HCT116 (cell line): Measurements from ENCODE around the gene AGBL3.

Source experiments
- EGR1 ChIP-seq: IDR thresholded peaks from 2 replicates; pipeline ENCODE4 v1.6.1; 2012; ENCODE audit warnings: low read depth
- EZH2 ChIP-seq: fragments of 200-600 bp; sonication (generic); IDR thresholded peaks from 2 replicates; pipeline ENCODE4 v1.6.1; 2017; ENCODE audit warnings: antibody characterized with exemption, mixed run types
- SIN3A ChIP-seq: IDR thresholded peaks from 2 replicates; pipeline ENCODE4 v1.6.1; 2012; ENCODE audit warnings: low read depth
- SP1 ChIP-seq: IDR thresholded peaks from 2 replicates; pipeline ENCODE4 v1.6.1; 2012; ENCODE audit warnings: low read depth
- SRF ChIP-seq: IDR thresholded peaks from 2 replicates; pipeline ENCODE4 v1.6.1; 2012; ENCODE audit warnings: low read depth
- YY1 ChIP-seq: IDR thresholded peaks from 2 replicates; pipeline ENCODE4 v1.6.1; 2011; ENCODE audit warnings: low read length, low read depth, moderate library complexity, mild to moderate bottlenecking; ENCODE audit not compliant: insufficient replicate concordance; ENCODE audit errors: extremely low read depth
- ZFX ChIP-seq: fragments of 450-650 bp; IDR thresholded peaks from 2 replicates; pipeline ENCODE4 v1.6.1; 2017
- ZNF274 ChIP-seq: fragments of 200-500 bp; sonication (Bioruptor generic); IDR thresholded peaks from 2 replicates; pipeline ENCODE4 v1.6.1; 2014; ENCODE audit warnings: mild to moderate bottlenecking, low read depth, low read length, inconsistent platforms
- TF ChIP-seq, protein P1 (sequence below), 3 experiments: fragments of 200-600 bp in 1 of 3; sonication (generic) in 1 of 3; IDR thresholded peaks in 2 of 3; conservative IDR thresholded peaks in 1 of 3; 2 replicates each; pipeline ENCODE4 v1.5.1; 2012 to 2017; ENCODE audit warnings: low read depth in 2 of 3, low read length in 2 of 3, antibody characterized with exemption in 1 of 3, borderline replicate concordance in 1 of 3, control low read depth in 1 of 3, mild to moderate bottlenecking in 1 of 3, mixed read lengths in 1 of 3, mixed run types in 1 of 3, moderate library complexity in 1 of 3; ENCODE audit not compliant: insufficient read depth in 1 of 3

DNA sequence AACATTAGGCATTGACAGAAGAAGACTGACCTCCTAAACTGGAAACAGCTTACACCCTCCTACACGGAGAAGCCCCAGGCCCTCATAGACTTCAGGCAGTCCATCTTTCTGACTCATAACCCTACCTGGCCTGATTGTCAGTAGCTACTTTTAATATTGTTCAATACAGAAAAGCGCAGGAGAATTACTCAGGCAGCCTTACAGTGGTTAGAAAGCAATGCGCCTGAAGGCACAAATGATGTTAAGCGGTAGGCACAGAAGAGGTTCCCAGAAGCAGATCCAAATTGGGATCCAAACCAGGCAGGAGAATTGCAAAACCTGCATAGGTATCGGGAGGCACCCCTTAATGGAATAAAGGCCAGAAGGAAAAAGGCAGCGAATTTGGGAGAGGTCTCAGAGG is 189.6 kb downstream of the AGBL3 start:
- TF ChIP-seq SRF (no peak), ZNF274 (no peak), EZH2 (no peak), YY1 (no peak), EGR1 (no peak), SP1 (no peak), ZFX (no peak), SIN3A (no peak)
- TF ChIP-seq, protein P1, sequence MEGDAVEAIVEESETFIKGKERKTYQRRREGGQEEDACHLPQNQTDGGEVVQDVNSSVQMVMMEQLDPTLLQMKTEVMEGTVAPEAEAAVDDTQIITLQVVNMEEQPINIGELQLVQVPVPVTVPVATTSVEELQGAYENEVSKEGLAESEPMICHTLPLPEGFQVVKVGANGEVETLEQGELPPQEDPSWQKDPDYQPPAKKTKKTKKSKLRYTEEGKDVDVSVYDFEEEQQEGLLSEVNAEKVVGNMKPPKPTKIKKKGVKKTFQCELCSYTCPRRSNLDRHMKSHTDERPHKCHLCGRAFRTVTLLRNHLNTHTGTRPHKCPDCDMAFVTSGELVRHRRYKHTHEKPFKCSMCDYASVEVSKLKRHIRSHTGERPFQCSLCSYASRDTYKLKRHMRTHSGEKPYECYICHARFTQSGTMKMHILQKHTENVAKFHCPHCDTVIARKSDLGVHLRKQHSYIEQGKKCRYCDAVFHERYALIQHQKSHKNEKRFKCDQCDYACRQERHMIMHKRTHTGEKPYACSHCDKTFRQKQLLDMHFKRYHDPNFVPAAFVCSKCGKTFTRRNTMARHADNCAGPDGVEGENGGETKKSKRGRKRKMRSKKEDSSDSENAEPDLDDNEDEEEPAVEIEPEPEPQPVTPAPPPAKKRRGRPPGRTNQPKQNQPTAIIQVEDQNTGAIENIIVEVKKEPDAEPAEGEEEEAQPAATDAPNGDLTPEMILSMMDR (IDR thresholded peaks at IDR 0.05 in 2 of 3, conservative IDR thresholded peaks at IDR 0.05 in 1 of 3; ENCODE audit: borderline replicate concordance in 1 of 3, insufficient read depth in 1 of 3, low read depth in 2 of 3, low read length in 2 of 3) = no peak
